ENCODE measurements around the gene RNF157.
"Not testable (repeated sequence)": the region's sequence is repeated elsewhere in the genome, so short reads cannot be mapped to it uniquely, and the experiment has no call there.

The RNF157 gene

DNA sequence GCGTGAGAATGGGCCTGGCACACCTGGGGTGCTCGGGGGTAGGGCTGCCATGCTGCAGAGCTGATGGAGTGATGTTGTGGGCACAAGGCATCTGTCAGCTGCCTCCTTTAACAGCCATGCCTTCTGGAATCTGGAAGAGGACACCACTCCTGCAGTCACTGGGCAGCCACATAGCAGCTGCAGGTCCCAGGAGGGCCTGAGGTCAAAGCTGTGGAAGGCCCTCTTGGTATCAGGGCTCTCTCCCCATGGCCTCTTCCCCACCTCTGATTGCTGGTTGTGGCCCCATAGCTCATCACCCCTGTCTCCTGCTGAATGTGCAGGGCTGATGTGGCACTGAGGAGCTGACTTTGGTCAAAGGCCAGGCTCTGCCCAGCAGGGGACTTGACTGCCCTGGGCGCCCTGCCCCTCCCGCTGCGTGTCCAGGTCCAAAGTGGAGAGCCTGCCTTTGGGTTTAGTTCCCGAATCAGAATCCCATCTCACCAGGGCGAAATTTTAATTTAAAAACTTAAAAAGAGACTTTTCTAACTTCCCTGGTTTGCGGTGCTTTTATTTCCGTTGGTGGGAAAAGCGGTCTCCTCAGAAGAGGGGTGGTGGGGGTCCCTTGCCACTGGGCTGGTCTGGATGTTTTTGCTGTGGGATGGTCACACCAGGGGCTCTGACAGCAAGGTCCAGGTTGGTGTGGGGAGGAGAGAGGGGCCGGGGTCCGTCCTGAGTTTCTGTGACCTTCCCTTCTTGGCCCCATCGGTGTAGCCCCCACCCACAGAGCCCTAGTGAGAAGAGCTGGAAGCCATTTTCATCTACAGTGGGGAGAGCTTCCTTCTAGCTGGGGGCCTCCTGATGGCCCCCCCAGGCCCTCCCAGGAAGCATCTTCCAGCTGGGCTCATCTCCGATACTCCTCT, 30.7 kb upstream of the RNF157 start:
- no peak for DNase-seq (ENCODE audit: low read depth in 2 of 2)

DNA sequence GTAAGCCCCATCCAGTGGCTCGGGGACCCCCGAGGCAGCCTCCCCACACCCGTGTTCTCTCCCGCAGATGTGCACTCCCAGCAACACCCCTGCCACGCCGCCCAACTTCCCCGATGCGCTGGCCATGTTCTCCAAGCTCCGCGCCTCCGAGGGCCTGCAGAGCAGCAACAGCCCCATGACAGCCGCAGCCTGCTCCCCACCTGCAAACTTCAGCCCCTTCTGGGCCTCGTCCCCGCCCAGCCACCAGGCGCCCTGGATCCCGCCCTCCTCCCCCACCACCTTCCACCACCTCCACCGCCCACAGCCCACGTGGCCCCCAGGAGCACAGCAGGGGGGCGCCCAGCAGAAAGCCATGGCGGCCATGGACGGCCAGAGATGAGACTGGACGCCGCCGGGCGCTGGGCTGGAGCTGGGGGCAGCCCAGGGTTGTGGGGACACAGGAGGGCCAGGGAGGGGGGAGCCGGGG, 29.9 kb upstream of the RNF157 start:
- no peak for DNase-seq (ENCODE audit: low read depth in 2 of 2)

DNA sequence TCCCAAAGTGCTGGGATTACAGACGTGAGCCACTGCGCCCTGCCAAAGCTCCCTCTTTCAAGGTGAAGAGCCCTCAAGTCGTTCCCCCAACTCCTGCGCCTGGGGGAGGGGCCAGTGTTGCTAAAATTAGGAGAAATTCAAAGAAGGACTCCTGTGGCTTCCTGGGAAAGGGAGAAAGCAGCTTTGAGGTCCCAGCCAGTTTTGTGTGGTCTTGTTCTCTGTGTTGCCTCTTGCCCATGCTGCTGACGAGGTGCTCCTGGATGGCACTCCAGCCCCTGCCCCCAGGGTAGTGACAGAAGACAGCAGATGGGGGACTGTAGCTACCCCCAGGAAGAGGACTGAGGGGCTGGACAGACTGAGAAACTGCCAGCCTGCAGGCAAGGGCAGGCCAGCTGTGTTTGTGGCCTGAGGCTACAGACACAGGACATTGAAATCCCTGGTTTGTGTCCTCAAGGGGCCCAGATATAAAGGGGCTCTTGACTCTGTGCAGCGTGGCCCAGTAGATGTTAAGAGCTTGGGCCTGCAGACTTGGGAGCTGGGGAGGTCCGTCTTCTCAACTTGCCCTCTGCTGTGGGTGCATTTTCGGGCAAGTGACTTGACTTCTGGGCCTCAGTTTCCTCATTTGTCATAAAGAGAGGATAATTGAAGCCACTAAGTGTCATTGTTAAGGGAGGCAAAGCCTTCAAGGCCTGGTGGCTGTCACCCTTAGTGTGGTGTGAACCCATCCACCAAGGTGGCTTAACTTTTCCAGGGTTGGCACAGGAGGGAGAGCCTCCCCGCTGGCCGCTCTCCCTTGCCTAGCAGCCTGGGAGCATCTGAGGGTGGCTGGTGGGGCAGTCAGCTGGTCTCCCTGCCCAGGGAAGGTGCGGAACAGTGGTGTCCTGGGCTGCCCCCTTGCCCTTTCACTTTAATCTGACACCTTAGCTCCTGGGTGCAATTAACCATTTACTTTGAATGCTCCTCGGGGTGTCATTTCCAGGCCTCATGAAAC, 29.0 kb upstream of the RNF157 start:
- DNase-seq (ENCODE audit: low read depth in 2 of 2) = no peak

DNA sequence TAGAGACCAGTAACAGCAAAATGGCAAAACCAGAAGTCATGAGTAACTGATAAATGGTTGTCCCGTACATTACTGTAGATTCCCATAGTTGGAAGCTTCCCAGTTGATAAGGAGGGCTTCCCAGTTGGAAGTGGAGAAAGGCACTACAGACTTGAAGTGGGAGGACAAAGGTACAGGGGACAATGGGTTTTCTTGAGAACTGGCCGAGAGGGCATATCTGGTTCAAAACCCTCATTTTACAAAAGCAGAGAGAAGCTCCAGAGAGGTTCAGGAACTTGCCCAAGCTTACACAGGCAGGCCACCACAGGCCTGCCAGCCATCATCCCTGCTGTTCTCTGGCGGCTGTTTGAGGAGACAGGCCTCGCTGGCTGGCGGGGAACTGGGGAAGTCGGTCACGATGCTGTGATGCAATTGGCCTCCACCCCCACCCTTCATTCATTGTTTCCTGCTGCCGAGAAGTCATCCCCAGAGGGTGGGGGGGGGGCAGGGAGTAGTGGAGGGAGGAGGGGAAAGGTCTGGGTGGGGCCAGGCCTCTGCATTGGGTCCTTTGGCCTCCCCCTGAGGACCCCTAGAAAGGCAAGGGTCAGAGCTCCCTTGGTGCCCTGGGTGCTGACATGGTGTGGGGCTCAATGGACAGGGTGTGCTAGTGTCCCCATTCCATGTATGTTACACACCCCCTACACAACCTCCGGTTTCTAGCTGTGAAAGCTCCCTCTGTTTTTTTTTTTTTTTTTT, 27.9 kb upstream of the RNF157 start:
- DNase-seq (ENCODE audit: low read depth in 2 of 2) = peak; percentile 59 to 60

DNA sequence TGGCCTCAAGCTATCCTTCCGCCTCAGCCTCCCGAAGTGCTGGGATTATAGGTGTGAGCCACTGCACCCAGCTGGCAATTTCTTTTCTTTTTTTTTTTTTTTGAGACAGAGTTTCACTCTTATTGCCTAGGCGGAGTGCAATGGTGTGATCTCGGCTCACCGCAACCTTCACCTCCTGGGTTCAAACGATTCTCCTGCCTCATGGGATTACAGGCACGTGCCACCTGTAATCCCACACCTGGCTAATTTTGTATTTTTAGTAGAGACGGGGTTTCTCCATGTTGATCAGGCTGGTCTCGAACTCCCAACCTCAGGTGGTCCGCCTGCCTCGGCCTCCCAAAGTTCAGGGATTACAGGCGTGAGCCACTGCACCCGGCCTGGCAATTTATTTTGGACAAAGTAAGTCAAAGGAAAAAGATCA, 27.3 kb upstream of the RNF157 start:
- not testable (repeated sequence) for DNase-seq (ENCODE audit: low read depth in 2 of 2)

DNA sequence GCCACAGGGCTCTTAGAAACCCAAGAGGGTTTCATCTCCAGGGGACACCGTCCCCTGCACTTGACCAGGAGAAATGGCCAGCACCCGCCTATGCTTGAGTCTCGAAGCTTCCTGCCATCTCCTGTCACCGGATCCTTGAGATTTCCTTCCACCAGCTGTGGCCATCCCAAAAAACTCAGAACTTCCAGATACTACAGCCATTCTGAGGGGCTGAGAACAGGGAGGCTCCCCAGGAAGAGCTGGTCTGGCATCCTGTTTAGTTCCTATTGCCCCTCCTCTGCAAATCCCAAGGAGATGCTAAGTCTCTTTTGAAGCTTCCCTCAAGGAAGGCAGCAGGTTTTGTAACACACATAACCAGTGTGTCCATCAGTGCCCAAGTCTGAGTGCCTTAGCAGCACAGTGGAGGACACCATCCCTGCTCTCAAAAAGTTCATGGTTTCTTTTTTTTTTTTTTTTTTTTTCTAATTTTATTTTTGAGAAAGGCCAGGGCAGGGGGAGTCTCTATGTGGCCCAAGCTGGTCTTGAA, 26.8 kb upstream of the RNF157 start:
- no peak for DNase-seq (ENCODE audit: low read depth in 2 of 2)

DNA sequence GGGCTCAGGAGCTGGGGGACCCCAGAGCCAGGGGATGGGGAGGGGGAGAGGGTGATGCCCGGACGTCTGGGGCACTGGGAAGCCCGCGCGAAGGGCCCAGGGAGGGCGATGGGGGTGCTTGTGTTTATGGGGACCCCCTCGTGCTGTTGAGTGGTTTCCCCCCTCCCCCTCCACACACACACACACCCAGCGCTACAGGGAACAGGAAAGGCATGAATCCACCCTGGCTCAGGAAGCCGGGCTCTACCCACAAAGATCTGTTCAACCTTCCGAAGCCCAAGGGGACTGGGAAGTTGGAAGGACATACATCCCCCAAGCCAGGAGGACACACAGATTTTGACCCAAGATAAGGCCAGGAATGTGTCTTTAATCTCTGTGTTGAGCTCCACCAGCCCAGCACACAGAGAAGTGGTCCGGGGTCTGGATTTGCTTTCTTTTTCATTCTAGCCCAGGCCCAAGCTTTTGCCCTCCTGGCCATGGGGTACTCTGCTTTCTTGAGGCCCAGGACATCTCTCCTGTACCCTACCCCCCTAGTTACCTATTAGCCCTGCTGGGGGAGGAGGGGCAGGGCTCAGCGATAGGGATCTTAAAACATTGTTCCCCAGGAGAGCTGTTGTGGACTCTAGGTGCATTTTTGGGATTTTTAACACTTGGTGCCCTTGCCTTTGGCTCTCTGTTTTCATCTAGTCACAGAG, 26.1 kb upstream of the RNF157 start:
- DNase-seq (ENCODE audit: low read depth in 2 of 2) = no peak

DNA sequence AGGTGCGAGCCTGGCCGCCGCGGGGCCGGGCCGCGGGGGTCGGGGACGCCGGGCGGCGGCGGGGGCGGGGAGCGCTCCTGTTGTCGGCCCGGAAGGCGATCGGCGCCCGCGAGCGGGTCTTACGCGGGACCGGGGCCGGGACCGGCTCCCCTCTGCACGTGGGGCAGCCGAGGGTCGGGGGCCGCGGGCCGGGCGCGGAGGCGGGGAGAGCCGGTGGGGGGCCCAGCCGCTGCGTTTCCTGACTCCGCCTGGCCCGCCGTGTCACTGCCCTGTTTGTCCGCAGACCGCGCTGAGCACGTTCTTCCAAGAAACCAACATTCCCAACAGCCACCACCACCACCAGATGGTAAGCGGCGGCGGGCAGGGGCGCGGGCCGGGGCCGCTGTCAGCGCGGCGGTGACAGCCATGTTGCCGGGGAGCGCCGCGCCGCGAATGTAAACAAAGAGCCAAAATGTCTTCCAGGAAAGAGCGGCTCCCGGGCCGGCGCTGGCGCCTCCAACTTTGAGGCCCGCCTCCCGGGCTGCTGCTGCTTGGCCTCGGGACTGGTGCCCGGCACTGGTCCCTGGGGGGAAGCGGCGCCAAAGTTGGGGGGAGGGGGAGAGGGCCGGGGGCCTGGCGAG, 25.4 kb upstream of the RNF157 start:
- no peak for DNase-seq (ENCODE audit: low read depth in 2 of 2)

DNA sequence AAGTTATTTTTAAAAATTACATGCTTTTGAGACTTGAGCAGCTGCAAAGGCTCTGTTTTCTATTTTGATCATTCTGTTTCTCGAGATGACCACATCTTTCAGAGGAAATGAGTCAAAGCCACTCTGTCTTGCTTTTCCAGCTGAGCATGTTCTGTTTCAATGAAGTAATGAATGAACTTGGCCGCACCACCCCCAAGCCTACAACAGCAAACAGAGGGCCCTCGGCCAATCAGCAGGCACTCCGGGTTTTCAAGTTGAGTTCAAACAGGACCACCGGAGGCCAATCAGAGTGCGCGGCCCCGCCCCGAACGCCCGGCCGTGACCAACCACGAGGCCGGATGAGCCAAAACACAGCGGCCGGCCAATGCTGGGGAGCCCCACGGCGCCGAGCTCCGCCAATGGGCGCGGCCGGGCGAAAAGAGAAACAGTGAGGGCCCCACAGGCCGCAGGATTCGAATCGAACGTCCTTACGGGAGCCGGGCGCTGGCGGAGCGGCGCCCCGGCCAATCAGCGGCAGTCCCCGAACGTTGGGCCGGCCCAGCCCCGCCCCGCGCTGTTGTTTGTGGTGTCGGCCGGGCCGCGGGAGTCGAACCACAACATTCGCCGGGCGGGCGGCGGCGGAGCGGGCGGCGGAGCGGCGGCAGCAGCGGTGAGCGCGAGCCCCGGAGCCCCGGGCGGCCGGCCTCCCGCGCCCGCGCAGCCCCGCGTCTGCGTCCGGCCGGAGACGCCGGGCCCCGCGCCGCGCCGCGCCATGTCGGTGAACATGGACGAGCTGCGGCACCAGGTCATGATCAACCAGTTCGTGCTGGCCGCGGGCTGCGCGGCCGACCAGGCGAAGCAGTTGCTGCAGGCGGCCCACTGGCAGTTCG, 24.7 kb upstream of the RNF157 start, which contains the start of gene UBALD2:
TSS of gene UBALD2 (plus strand) at position 594 of the 869 bp plus-strand sequence. CDS start at position 752, 158 bp downstream.
- peak; percentile 98 for DNase-seq (ENCODE audit: low read depth in 2 of 2)

DNA sequence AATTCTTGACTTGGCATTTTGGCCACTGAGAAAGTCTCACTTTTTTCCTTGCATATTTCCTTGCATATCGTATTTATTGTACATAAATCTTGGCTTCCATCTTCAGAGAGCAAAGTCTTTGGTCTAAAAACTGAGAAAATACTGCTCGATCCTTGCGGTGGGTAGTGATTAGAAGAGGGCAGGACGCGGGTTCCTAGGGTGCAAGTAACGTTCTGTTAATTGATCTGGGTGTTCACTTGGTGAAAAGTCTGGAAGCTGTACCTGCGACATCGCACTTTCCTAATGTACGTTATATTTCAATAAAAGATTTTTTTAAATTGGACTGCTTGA, 24.1 kb upstream of the RNF157 start:
- DNase-seq (ENCODE audit: low read depth in 2 of 2) = no peak

DNA sequence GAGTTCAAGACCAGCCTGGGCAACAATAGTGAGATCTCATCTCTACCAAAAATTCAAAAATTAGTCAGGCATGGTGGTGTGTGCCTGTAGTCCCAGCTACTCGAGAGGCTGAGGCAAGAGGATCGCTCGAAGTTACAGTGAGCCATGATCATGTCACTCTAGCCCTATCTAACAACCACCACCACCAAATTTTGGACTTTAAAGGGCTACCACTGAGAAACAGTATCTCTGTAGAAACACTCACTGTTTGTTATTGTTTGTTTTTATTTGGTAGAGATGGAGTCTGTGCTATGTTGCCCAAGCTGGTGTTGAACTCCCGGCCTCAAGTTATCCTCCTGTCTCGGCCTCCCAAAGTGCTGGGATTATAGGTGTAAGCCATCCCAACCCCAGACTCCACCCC, 23.6 kb upstream of the RNF157 start:
- no peak for DNase-seq (ENCODE audit: low read depth in 2 of 2)

DNA sequence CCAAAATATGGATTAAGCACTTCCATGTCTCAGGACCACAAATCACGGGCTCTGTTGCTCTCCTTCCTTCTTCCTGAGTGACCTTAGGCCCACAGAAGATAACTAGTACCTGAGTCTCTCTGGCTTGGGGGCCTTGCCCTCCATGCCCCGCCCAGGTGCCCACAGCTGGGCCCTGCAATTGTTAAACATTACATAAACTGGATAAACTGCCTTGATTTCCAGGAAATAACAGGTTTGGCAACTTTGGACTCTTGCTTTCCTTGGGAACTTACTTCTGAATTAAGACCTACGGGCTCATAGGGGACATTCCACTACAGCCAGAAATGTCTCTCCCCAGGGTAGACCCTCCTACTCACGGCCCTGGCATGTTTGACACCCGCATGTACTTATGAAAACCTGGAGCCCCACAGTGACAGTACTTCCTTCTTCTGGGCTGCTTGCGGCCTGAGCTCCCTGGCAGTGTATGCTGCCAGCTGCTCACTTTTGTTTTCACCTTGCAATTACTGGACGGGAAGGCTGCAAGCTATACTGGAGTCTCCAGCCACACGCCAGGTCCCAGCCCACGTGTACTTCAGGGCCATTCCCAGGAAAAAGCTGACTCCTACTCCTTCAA, 22.5 kb upstream of the RNF157 start:
- no peak for DNase-seq (ENCODE audit: low read depth in 2 of 2)

DNA sequence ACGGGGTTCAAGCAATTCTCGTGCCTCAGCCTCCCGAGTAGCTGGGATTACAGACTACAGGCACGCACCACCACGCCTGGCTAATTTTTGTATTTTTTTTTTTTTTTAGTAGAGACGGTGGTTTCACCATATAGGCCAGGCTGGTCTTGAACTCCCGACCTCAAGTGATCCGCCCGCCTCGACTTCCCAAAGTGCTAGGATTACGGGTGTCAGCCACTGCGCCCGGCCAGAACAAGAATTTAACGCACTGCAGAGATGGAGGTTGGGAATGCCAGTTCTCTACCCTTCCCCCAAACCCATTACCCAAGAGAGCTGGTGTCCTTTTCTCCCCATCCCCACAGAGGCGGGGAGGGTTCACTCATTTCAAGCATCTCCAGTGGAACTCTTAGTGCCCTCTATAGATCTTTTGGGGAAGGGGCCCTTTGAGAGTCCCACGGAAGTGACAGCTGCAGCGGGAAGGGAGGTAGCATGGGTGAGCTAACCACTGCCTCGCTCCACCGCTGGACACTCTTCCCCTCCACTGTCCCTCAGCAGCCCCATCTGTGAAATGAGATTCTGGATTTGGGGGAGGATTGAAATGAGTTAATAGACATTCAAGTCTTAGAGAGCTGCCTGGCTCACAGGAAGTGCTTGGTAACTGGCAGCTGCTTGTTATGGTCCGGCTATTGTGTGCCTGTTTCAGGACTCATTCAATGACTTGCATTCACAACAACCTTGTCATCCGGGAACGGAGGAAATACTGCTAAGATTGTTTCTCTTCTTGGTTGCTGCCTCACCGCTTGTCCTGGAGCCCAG, 21.3 kb upstream of the RNF157 start:
- DNase-seq (ENCODE audit: low read depth in 2 of 2) = no peak

DNA sequence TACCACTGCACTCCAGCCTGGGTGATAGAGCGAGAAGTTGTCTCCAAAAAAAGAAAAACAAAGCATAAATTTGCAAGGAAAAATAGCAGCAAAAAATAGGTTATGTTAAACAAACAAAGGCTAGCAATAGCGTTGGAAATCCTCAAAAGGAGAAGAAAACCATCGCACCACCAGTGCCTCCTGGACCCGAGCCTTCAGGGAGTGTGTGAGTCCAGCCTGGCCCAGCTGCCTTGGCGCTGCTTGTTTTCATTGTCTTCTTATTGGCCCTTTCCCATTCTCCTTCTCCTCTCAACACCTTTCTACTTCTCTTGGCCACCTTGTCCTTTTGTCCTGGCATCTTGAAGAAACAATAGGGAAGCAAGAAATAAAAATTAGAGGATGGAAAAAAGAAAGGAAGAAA, 20.4 kb upstream of the RNF157 start:
- no peak for DNase-seq (ENCODE audit: low read depth in 2 of 2)

DNA sequence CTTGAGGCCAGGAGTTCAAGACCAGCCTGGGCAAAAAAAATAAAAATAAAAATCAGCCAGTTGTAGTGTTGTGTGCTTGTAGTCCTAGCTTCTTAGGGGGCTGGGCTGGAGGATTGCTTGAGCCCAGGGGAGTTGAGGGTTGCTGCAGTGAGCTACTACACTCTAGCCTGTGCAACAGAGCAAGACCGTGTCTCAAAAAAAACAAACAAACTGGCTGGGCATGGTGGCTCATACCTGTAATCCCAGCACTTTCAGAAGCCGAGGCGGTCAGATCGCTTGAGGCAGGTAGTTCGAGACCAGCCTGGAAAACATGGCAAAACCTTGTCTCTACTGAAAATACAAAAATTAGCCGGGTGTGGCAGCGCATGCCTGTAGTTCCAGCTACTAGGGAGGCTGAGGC, 19.9 kb upstream of the RNF157 start:
- no peak for DNase-seq (ENCODE audit: low read depth in 2 of 2)

DNA sequence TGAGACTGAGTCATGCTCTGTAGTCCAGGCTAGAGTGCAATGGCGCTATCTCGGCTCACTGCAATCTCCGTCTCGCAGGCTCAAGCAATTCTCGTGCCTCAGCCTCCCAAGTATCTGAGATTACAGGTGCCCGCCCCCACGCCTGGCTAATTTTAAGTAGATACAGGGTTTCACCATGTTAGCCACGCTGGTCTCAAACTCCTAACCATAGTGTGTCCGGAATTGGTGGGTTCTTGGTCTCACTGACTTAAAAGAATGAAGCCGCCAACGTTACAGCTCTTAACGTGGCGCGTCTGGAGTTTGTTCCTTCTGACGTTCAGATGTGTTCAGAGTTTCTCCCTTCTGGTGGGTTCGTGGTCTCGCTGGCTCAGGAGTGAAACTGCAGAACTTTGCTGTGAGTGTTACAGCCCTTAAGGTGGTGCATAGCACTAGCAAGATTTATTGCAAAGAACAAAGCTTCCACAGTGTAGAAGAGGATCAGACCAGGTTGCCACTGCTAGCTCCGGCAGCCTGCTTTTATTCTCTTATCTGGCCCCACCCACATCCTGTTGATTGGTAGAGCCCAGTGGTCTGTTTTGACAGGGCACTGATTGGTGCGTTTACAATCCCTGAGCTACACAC, 16.2 kb upstream of the RNF157 start:
- DNase-seq (ENCODE audit: low read depth in 2 of 2) = not testable (repeated sequence)

DNA sequence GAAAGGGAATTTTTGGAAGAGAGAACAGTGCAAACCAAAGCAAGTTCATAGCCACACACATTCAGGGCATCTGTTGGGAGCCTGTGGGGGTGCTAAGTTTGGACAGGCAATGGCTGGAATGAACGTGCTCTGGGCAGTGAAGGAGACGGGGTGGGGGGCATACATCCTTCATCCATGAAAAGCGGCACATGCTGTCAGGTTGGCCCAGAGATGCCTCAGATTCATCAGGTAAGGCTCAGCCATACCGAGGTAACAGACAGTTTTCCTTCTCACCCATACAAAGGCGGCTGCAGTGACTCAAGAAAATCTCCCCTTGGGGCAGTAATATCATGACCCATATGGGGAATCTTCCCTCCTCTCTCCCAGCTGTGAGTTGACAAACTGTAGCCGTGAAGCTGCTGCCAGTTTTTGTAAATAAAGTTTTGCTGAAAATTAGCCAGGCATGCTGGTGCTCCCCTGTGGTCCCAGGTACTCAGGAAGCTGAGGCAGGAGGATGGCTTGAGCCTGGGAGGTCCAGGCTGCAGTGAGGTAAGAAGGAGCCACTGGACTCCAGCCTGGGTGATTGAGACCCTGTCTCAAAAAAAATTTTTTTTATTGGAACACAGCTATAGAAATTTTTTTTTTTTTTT, 15.6 kb upstream of the RNF157 start:
- DNase-seq (ENCODE audit: low read depth in 2 of 2) = no peak
